GM18951 (cell line): ENCODE results near the gene CIB4.

Experiments
- POLR2A ChIP-seq: IDR thresholded peaks from 4 replicates; pipeline ENCODE4 v1.6.1; 2011; ENCODE audit warnings: mild to moderate bottlenecking; ENCODE audit not compliant: insufficient read length, insufficient read depth; ENCODE audit errors: extremely low read depth
- in situ Hi-C: fragments of 300-500 bp; cut with MboI; formaldehyde crosslinking; loops from one replicate; pipeline ENCODE4 v1.12.0; 2022; ENCODE audit warnings: low sequenced_read_pairs, mixed read lengths, inconsistent platforms; ENCODE audit not compliant: unreplicated experiment

CIB4 gene

DNA sequence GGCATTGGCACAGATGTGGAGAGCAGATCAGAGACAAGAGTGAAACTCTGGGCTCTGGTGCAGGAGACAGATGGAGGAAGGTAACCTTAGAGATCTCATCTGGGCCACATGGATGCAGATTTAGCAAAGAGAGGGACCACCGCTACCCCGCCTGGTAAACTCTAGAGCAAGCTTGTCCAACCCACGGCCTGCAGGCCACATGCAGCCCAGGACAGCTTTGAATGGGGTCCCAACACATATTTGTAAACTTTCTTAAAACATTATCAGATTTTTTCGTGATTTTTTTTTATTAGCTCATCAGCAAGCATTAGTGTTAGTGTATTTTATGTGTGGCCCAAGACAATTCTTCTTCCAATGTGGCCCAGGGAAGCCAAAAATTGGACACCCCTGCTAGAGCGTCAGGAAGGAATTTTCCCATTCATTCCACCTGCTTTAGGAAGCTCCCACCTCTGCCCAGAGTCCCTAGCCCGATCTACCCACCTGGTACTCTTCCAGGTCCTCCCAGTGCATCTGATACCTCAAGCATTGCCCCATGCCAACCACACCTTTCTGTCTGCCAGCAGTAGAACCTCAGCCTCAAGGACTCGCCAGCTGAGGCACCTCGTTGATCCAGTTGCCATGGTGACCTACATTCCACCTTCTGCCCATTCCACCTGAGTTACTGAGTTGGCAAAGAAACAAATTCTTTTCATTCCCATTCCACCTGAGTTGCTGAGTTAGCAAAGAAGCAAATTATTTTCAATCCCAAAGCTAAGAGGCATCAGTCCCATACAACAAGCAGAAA is at the start of gene CIB4:
Gene CIB4 (minus strand): TSS at position 586 of the 784 bp plus-strand sequence. CDS start 52 bp downstream, at position 534.
- in situ Hi-C loops = no loop called here
- no peak for TF ChIP-seq POLR2A

GRCh38 chr2:26687801-26688200 is 46.6 kb upstream of the CIB4 start:
- in situ Hi-C loops = no loop called here
- no peak for TF ChIP-seq POLR2A

DNA sequence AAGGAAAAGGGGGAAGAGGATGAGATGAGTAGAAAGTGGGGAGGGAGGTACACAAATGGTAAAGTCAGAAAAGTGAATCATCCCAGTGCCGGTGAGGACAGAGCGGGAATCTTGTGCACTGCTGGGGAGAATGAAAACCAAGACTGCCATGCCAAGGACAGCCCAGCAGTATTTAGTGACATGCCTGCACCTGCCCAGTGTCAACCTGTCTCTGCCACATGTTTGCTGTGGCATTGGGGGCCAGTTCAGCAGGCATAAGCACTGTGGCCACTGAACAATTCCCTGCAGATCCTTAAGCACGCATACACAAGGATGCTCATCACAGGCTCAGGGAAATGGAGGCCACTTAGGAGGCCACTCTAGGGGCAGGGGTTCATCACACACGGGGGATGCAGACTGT is 46.2 kb upstream of the CIB4 start:
- in situ Hi-C loops = no loop called here
- TF ChIP-seq POLR2A = no peak

DNA sequence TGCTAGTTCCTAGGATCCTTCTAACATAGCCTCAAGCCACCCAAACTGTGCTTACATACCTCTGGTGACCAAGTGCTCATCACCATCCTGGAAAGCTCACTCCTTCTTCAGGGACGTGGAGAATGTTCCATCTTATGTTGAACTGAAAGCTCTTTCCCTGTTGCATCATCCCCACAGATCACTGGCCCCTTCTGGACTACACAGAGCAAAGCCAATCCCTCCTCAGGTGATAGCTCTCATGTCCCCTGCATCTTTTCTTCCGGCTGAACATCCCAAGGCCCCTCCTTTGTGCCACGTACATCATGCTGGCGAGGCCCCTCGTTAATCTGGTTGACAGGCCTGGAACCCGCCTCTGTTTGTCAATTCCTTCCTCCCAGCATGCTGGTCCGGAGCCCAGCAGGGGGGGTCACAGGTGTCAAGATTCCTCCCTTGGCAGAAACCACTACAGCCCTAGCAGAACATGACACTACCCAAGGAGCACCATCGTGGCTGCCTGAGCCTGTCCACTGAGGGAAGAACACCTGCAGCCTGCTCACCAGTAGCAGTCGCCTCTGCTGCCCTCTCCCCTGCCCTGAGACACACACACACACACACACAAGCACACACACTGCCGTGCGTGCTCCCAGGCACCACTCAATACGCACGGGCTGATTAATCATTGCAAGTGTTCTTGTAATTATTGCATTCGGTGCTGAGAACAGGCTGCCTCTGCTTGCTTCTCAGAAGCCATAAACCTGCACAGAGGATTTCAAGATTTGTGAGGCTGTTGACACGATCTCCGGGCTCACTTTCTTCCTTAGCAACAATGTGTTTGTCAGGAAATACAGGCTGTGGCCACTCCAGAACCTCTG is 45.0 kb upstream of the CIB4 start:
- TF ChIP-seq POLR2A = no peak

GRCh38 chr2:26685341-26685740 is 44.2 kb upstream of the CIB4 start:
- TF ChIP-seq POLR2A = no peak
- in situ Hi-C loops = no loop called here

More for the DNA sequence above, 45.0 kb upstream of the CIB4 start:
- in situ Hi-C loops = no loop called here

DNA sequence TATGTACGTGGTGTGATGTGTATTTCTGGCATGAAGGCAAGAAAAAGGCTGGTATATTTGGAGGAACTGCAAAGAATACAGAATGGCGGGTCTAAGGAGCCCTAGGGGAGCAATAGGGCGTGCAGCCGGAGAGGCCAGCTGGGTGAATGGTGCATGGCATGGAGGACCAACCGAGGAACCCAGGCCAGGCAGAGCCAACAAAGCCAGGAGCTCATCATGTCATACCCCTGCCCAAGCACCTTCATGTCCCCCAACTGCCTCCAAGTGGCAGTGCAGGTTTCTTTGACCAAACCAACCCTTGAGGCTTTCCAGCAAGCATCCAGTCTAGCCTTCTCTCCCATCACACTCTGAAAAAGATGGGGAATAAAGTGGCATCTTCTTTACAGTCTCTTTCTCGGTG is 42.4 kb upstream of the CIB4 start:
- in situ Hi-C loops = no loop called here
- TF ChIP-seq POLR2A = no peak

- in situ Hi-C loops = no loop called here
- TF ChIP-seq POLR2A = no peak
Measured at GRCh38 chr2:26682155-26682554, 41.0 kb upstream of the CIB4 start.

DNA sequence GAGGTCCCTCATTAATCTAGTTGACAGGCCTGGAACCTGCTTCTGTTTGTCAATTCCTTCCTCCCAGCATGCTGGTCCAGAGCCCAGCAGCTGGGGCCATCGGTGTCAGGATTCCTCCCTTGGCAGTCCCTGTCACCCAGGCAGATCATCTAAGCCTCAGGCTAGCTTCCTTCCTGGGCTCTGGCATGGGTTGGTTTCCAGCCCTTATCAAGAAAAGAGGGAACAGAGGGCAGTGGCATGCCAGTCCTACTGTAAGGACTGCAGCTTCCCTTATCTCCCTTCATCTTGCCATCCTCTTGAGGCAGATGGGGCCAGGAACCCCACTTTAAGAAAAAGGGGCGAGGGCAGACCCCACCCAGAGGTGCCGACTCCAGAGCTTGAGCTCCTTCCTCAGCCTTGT is 40.5 kb upstream of the CIB4 start:
- no peak for TF ChIP-seq POLR2A
- in situ Hi-C loops = no loop called here

- in situ Hi-C loops = no loop called here
- TF ChIP-seq POLR2A = no peak
Measured at GRCh38 chr2:26679867-26680266, 38.7 kb upstream of the CIB4 start.

GRCh38 chr2:26678035-26678434 is 36.9 kb upstream of the CIB4 start:
- TF ChIP-seq POLR2A = no peak
- in situ Hi-C loops = no loop called here

- in situ Hi-C loops = no loop called here
Measured at GRCh38 chr2:26675651-26676255, 34.6 kb upstream of the CIB4 start.

GRCh38 chr2:26674771-26675170 is 33.6 kb upstream of the CIB4 start:
- in situ Hi-C loops = no loop called here
- no peak for TF ChIP-seq POLR2A

More at GRCh38 chr2:26675651-26676255, 34.6 kb upstream of the CIB4 start:
- no peak for TF ChIP-seq POLR2A

DNA sequence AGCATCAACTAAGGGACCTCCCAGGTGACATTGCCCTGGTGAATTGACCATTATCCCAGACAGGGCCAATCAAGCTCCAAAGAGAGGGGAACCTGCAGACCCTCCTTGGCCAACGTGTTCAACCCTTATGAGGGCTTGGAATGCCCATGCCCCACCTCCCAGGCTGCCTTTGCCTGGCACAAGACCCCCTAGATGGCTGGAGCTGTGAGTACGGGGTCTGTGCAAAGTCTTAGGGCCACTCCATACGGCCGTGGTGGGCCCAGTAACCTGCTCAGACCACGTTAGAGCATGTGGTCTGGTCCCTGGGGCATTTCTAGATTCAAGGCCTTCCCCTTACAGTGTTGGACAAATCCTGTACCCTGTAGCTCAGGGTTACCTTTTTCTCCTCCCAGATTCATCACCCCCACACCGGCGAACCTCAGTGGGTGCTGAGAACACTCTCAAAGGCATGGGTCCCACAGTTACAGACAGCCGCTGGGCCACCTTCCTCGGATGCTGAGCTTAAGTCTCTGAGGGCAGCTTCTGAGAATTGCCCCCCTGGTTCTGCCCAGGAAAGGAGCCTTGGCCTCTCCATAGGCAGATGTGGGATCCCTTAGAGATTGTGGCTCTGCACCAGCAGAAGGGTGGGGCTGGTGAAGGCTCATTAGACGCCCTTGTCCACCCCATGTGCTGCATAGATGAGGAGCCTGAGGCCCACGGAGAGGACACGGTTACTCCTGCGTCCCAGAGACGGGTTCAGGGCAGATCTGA is 33.0 kb upstream of the CIB4 start:
- no peak for TF ChIP-seq POLR2A
- in situ Hi-C loops = no loop called here
